NCI-H2196 (cell line): ENCODE data around the gene MACROH2A1.

Experiments
- DNase-seq: peaks from one replicate; lab custom pipeline; 2025; ENCODE audit not compliant: unreplicated experiment; lab: John Stamatoyannopoulos, UW

MACROH2A1 gene

DNA sequence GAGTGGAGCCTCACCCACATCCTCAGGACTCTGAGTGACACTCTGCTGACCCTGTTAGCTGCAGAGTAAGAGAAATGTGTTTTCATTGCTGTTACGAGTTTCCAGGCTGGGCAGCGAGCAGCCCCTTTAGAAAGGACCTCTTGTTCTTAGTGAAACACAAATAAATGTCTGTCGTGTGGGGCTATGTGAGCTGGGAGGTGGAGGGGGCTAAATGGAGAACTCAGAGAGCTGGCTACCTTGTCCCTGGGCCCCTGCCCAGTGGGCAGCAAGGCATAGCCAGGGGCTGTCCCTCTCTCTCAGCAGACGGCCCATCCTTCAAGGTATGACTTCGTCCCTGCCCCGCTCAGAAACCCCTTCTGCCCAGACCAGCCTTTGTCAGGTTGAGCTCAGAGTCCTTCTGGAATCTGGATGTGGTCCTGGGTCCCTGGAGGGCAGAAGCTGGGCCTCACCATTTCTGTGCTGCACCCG lies 38.0 kb upstream of the MACROH2A1 start:
- no peak for DNase-seq

DNA sequence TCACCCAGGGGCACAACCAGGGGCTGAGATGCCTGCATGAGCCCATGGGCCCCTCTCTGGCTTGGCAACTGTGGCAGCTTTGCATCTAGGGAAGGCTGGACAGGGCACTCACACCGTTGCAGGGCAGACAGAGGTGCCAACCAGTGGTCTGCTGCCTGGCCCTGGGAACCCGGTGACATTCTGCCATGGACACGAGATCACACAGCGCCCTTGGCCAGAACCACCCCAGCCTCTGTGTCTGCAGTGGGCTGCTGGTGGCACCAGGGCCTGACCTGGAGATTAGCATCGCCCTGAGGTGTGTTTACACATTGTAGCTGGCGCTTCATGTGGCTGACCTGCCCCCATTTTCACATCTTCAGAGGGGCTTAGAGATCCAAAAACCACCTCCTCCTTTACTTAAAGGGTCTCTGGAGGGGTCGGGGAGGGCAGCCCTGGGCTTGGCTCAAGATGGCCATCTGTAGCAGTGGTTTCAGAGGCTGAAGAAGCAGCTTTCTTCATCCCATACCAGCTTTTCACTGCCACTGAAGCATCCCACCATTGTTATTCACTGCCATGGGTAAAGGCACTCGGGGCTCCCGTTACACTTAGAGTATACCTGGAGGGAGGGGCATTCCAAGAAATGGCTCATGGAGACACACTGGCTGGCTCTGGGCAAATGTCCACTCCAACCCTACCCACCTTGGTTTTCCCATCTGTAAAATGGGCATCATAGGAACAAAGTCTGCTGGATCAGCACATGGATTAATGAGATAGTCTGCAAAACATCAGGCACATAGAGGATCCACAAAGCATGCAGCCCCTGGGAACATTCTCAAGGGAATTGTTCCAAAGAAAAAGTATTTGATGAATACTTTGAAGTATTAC lies 36.7 kb upstream of the MACROH2A1 start:
- DNase-seq: no peak

DNA sequence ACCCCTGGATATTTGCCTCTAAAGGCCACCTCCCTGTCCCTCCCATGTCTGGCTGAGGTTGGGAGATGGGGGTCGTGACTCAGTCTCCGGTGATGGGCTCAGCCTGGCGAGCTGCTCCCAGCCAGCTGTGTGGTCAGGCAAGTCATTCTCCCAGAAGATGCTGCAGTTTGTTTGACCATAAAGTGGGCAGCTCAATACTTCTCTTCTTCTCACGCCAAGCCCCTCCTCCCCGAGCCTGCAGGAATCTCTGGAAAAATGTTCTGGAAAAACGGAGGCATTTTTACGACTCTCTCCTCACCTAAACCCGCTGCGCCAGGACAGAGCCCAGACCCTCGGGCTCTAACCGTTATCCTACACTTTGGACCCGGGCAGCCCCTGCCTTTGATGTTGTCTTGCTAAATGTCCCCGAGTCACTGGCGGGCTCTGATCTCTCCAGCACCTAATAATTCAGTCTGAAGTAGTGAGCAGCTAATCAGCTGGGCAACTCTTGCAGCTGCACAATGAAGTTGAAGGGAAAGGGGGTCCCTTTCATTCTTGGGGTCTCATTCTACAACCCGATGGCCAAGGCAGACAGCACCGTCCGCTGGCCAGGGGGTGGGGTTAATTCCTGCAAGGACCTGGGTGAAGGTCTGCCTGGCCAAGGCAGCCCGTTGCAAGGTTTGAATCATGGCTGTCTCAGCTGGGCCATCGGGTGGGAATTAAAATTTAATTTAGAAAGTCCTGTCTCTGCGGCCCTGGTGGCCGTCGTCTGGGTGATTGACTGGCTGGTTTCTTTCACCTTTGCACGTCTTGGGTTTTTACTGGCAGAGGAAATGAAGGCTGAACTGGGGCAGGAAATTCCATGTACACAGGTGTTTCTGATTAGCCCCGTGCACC lies 35.8 kb upstream of the MACROH2A1 start:
- DNase-seq: no peak

DNA sequence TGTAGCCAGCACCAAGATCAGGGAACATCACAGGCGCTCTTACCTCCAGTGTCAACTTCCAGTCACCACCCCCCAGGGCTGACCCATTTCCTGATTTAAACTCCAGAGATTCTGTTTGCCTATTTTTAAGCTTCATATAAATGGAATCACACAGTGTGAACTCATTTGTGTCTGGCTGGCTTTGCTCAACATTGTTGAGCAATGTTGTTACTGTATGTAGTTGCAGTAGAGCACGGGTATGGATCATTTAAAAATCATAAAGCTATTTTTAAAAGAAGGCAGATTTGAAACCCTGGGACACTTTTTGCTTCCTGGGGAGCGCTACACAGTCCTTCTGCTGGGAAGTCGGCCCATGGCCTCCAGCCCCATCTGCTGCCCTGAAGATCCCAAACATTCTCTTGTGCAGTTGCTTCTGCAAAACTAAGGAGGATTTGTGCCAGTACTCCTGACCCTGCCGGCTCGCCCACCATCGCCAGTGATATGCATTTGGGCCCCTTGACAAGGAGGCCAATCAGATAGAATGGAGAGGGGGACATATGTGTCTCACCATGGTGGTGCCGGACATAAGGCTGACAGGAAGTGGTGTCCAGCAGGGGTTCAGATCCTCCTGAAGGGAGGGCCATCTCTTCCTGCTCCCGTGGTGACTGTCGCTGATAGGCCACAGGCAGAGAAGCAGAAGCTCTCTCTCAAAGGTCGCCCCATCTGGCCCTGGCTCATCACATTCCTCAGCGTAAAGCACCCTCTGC lies 34.8 kb upstream of the MACROH2A1 start:
- no peak for DNase-seq

DNA sequence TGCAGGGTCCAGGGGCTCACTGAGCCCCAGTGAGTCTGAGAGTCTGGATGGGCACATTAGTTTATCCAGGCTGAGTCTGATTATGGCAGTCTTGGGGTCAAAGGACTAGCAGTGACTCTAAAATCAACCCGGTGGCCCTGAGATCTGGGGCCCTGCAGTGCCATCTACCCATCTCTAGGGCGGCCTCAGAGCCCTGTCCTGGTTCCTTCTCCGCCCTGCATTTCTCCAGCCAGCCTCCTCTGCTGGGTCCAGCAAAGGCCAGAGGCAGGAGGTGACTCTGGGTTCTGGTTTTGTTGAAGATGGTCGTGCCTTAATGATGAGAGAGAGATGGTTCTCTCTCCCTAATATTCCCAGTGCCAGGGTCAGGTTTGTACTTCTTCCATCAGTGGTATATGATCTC lies 33.1 kb upstream of the MACROH2A1 start:
- DNase-seq: no peak

DNA sequence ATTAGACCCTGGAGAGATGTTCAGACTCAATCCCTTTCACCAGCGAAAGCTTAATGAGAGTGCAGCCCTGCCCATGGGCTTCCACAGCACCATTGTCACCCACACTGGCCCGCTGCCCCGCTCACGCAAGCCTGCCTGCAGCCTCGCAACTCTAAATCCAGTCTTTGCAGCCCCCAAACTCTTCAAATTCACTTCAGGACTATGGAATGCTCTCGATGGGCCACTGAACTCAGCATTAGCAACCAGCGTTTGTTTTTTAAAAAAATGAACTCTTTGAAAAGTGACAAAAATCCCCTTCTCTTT lies 31.1 kb upstream of the MACROH2A1 start:
- no peak for DNase-seq

DNA sequence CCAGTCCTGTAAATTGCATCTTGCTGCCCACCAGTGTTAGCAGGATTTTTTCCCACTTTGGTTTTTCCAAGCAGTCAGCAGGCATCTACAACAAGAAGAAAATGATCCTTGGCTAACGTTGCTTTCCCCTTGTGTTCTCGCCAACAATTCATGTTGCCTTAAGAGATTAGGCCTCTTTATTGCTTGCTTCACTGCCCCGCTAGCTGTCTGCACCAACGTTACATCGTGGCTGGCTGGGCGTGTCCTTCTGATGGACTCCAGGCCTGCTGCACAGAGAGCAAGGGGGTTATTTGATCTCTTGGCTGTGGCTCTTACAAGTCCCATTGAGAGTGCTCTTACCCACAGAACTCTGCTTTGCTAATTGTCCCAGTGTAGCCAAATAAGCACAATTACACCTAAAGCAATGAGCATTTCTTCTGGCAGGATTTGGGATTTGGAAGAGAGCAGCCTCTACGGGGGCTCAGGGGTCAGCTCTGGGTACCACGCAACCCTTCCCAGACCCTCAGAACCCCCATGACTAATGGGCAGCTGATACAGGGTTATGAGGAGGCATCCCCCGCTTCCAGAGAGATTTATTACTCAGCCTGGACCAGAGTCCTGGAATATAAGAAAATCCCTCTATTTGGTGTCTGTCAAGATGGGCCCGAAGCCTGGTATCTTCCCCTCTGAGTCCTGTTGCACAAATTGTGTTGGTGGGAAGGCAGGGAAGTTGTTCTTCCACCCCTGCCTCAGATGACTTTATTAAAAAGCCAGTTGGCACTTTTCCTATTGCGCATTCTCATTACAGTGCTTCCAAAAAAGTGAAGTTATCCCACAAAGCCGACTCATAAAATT lies 30.5 kb upstream of the MACROH2A1 start:
- peak; percentile 44 for DNase-seq

DNA sequence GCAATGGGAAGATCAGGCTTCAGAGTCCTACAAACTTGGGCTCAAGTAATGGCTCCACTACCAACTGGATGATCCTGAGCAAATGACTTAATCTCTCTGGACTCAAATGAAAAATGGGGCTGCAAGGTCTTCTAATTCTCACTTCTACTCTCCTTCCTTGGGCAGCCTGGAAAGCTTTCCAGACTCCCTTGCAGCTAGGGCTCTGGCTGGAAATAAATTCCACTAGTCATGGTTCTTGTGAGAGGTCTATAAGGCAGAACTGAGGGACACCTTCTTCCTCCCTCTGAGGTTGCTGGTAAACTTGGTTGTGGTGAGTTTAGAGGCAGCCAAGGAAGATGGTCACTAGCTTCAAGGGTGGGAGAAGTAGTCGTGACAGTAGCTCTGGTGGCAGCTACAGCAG lies 29.6 kb upstream of the MACROH2A1 start:
- DNase-seq: no peak

DNA sequence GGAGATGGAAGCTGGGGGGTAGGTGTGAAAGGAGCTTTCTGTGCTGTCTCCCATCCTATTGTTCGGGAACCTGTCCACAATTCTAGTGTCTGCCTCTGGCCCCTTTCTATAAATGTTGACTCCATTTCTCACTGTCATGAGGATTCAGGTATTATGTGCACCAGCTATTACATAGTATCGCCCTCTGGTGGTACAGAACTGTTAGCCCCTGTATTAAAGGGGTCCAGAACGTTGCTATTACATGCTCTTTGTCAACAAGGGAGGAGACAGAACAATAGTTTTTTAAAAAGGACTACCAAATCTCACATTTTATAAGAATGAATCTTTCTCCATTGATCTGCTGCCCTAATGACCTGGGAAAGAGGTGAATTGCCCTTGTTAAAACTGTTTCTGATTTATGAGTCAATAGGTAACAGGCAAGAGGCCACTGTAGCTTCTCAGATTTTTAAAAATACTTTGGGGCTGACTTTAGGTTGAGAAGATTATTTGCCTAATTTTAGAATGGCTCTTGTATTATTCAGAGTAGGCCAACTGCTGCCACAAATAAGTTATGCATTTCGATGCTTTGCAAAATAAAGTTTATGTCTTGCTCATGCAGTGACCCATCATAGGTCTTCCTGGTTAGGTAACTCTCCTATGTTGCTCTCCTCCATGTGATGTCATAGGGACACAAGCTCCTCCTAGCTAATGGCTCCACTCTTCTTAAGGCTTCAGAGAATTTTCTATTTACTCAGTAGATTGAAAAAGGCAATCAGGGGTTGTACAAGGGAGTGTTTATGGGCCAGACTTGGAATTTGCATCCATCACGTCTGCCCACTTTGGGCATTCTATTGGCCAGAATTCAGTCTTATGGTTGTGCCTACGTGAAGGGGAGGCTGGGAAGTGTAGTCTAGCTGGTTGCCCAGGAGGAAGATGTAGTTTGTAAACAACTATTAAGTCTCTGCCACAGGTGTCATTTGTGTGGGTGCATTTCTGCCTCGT lies 27.4 kb upstream of the MACROH2A1 start:
- DNase-seq: peak; percentile 40

DNA sequence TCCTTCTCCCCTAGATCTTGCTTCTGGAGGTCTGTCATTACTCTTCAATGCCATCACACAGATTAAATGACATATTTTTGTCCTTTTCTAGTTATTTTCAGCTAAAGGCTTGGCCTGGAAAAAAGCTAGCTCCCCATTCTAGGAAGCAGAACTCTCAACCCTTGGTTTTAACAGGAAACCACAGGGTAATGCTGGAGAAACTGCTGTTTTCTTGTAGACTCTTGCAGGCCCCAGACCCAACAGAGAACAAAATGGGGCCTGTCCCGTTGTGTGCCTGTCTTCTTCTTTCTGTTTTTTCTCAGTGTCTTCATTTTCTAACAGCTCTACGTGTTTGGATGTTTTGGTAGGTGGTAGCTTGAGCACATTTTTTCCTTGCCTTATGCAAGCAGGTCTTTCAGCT lies 26.6 kb upstream of the MACROH2A1 start:
- DNase-seq: no peak

DNA sequence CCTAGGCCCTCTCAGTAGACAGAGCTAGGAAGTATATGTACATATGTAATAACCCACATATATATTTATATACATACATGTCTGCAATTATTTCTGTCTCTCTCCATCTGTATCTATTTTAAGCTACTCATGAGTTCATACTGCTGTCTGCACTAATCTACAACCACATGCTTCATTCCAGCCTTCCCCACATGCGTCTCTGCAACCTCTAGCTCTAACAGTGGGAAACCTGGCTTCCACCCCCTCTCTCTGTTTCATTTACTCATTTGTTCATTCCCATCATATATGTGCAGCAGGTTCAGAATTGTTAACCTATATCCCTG lies 24.8 kb upstream of the MACROH2A1 start:
- DNase-seq: no peak

DNA sequence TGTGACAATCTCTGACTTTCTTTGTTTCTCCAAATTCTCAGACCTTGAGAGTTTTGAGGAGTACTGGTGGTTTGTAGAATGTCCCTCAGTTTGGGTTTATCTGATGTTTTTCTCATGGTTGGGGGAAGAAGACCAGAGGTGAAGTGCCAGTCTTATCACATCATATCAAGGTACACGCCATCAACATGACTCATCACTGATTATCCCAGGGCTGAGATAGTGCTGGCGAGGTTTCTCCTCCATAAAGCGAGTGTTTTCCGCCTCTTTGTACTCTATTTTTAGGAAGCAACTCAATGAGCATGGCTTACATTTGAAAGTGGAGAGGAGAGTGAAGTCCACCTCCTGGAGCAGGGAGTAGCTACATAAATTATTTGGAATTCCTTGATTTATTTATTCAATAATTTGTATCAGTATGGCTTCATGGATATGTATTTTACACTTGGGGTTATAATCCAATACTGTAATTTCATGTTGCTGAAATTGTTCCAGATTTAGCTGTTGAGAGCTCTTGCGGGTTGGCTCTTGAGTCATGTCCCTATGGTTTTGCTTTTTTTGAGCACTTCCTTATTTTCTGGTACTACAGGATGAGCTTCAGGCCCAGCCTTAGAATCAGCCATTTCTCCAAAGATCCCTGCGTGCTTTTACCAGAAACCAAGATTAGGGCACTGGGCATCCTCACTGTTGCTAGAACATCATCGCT lies 24.3 kb upstream of the MACROH2A1 start:
- no peak for DNase-seq

DNA sequence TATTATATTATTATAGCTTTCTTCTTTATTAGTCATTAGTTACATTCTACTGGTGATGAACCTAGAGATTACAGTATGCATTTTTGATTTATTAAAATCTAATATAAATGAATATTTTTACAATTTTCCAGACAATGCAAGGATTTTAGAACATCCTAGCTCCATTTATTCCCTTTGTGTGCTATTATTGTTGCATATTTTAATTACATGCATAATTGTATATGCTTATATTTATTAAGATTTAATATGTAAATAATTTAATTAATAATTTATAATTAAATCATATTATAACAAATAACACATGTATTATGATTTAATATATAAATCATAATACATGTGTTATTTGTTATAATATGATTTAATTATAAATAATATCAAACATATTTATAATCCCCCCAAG lies 23.4 kb upstream of the MACROH2A1 start:
- DNase-seq: no peak

DNA sequence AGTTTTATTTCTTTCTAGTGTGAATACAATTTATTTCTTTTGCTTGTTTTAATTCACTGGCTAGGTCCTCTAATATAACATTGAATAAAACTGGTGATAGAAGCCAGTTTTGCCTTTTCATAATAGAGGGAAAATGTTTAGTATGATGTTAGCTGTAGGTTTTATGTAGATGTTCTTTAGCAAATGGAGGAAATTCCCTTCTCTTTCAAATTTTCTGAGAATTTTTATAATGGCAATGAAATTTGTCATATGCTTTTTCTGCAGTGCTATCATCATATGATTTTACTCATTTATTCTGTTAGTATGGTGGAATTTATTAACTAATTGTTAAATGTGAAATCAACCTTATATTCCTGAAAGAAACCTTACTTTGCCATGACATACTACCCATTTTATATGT lies 18.1 kb upstream of the MACROH2A1 start:
- DNase-seq: no peak

DNA sequence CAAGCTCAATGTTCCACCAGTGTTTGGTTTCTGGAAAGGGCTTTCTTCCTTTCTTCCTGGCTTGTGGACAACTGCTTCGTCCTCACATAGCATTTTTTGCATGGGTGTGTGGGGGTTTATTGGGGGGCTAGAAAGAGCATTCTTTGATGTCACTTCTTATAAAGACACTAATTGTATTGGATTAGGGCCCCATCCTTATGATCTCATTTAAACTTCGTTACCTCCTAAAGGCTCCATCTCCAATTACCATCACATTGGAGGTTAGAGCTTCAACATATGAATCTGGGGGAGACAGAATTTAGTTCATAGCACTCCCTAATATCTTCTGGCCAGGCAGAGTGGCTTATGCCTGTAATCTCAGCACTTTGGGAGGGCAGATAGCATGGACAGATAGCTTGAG lies 6.1 kb upstream of the MACROH2A1 start:
- DNase-seq: no peak

DNA sequence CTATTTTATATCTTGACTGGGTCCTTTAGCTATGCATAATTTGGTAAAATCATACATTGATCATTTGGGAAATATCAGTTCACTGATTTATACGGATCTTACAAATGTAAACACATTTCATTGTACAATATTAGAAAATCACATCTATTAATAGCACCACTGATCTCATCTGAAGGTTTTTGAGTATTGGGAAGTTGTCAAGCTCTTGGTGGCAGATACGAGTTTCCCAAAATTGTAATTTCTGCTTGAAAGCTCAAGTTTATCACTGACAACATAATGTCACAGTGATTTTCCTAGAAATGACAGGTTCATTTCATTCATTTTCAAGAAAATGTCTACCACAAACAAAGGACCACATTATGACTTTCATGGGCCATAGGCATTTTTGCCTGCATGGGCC lies 3.0 kb upstream of the MACROH2A1 start:
- no peak for DNase-seq

DNA sequence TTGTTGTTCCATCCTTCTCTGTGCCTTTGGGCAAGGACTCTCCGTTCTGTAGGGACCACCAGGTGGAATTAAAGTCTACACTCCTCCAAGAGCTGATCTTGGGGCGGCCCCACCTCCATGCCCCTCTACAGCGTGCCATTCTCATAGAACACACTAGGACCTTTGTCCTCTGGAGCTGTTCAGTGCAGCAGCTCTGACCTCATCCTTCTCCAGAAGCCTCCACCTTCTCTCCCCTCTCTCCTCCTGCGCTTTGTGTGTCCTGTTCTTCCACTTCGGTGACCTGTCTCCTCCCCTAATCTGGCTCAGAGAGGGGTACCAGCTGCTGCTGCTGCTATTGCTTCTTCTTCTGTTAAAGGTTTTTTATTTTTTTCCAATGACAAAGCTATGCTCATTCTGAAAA lies 1.8 kb upstream of the MACROH2A1 start:
- no peak for DNase-seq

DNA sequence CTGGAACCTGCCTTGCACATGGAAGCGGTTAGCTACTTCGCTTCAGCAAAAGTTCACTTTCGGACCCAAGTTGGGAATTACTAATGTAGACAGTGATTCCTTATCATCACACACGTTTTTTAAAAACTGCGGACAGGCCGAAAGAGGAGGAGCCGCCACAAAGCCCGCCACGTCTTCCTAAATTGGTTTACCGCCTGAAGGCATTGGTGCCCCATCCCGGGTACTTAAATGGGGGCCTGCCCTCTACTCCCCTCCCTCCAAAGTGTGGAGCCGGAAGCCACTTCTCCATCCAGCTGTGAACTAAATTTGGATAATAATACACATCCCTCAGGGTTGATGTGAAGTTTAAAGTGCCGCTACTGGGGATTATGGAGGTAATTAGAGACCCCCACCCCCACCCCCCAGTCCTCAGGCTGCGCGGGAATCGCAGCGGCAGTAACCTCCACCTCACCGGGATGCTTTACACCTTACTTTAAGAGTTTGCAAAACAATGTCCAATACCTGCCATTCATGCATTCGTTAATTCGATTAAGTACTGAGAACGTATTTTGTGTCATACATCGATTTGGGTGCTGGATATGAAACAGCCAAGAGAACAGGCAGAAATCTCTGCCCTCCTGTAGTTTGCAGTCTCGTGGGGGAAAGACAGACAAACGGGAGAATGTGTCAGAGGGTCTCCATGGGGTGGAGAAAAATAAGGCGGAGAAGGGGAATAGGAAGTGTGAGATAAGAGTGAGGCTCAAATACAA lies 937 bp upstream of the MACROH2A1 start:
- no peak for DNase-seq
